Transverse colon (tissue), 4 donors: ENCODE measurements around the gene SLC16A3. TPM values are rescaled to one million over a fixed set of nuclear protein-coding genes. Genes with fewer than 3 reads are reported as not detected.

Source experiments
- DNase-seq: peaks from one replicate; pipeline ENCODE4 v3.0.0-alpha.2; 2019
- H3K27ac ChIP-seq, 4 donors: fragments of 200-600 bp; sonication (generic); 2 replicates each; pipeline ENCODE4 v1.5.1; 2016 to 2018; ENCODE audit warnings: inconsistent platforms in 4 of 4
- H3K27me3 ChIP-seq: fragments of 200-600 bp; sonication (generic); 2 replicates; pipeline ENCODE4 v1.5.1; 2017; ENCODE audit warnings: inconsistent platforms
- H3K36me3 ChIP-seq, 4 donors: fragments of 200-600 bp; sonication (generic); 2 replicates each; pipeline ENCODE4 v1.5.1; 2017 to 2019; ENCODE audit warnings: inconsistent platforms in 4 of 4
- H3K4me1 ChIP-seq, 4 donors: fragments of 200-600 bp; sonication (generic); 2 replicates each; pipeline ENCODE4 v1.5.1; 2017 to 2020; ENCODE audit warnings: inconsistent platforms in 4 of 4
- H3K4me3 ChIP-seq, 4 donors: fragments of 200-600 bp; sonication (generic); 1 replicate in 1 of 4; 2 replicates in 3 of 4; pipeline versions ENCODE4 v1.5.1 to v1.6.1; 2017 to 2019; ENCODE audit warnings: inconsistent platforms in 4 of 4
- H3K9me3 ChIP-seq, 2 donors: fragments of 200-600 bp; sonication (generic); 2 replicates each; pipeline ENCODE4 v1.5.1; 2017 to 2019; ENCODE audit warnings: inconsistent platforms in 2 of 2
- EP300 ChIP-seq: sonication (generic); formaldehyde crosslinking; IDR thresholded peaks from one replicate; pipeline ENCODE4 v1.6.1; 2017; ENCODE audit warnings: antibody characterized with exemption, low read depth
- POLR2A ChIP-seq: fragments of 450-650 bp; IDR thresholded peaks from one replicate; pipeline ENCODE4 v1.6.1; 2016; ENCODE audit warnings: antibody characterized with exemption, mild to moderate bottlenecking, moderate library complexity
- POLR2AphosphoS5 ChIP-seq, 3 donors: sonication (generic); formaldehyde crosslinking; IDR thresholded peaks; one replicate each; pipeline ENCODE4 v1.6.1; 2016; ENCODE audit warnings: antibody characterized with exemption in 3 of 3
- WGBS, 2 donors: methylation state at CpG; one replicate each; pipeline ENCODE4 v1.1.5; 2018; ENCODE audit warnings: low coverage in 1 of 2; 5-methylcytosine and 5-hydroxymethylcytosine counted together
- in situ Hi-C, 4 donors: fragments of 200-750 bp; cut with MboI; loops; one replicate each; pipeline versions ENCODE4 v1.15.0 to v1.15.1; 2017; ENCODE audit warnings: low sequenced_read_pairs in 3 of 4, low pct_ligation_motif_present in 1 of 4, low pct_unique_long_range_greater_than_20kb in 1 of 4
- intact Hi-C: fragments of 100-400 bp; cut with DNase I; formaldehyde crosslinking; loops from one replicate; pipeline ENCODE4 v1.15.1; 2023; ENCODE audit warnings: low total_unique reads
- total RNA-seq, 4 donors: library from RNA; depleted of rRNA; stranded (reverse); fragments of >200 nt; gene quantifications; one replicate each; pipeline ENCODE4 v1.1.0, GENCODE V29; 2016
- TF ChIP-seq, protein P1 (sequence below), 5 experiments: fragments of 200-600 bp in 3 of 5; fragments of 450-650 bp in 2 of 5; sonication (generic) in 3 of 5; IDR thresholded peaks; 1 replicate in 2 of 5; 2 replicates in 3 of 5; pipeline ENCODE4 v1.5.1; 2016 to 2017; ENCODE audit warnings: antibody characterized with exemption in 5 of 5, inconsistent platforms in 3 of 5, mild to moderate bottlenecking in 2 of 5, moderate library complexity in 1 of 5

SLC16A3 gene
- total RNA-seq, 4 donors from 2014 or later: 11.5 to 105 (median 48.9) TPM

DNA sequence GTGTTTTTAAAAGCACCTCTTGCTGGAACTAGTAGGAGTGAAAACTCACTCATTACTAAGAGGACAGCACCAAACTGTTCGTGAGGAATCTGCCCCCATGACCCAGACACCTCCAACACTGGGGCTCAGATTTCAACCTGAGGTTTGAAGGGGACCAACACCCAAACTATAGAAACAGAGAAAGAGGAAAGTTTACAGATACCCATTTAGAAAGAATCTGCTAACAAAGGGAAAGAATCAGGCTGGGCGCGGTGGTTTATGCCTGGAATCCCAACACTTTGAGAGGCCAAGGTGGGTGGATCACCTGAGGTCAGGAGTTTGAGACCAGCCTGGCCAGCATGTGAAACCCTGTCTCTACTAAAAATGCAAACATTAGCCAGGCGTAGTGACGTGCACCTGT is 48.1 kb downstream of the SLC16A3 start:
- Histone ChIP-seq H3K27me3 (no peaks in the 10 kb centered on the region), H3K9me3 (no peaks in the 10 kb centered on the region), H3K4me3 (no peak overlapping the region), H3K4me1 (peaks cover 12 to 21% (median 18%) of the 10 kb centered on the region in 4 donors), H3K36me3 (peaks cover 0 to under 1% (median 0%) of the 10 kb centered on the region in 4 donors), H3K27ac (no peak overlapping the region)
- 84 to 88% methylated on average over 5 of the region's 5 CpGs for WGBS, 2 donors
- DNase-seq: no peak
- TF ChIP-seq EP300 (no peak), POLR2AphosphoS5 (IDR thresholded peaks at IDR 0.05) (no peak)
- in situ Hi-C loops (no loop called here), intact Hi-C loops (no loop called here)

DNA sequence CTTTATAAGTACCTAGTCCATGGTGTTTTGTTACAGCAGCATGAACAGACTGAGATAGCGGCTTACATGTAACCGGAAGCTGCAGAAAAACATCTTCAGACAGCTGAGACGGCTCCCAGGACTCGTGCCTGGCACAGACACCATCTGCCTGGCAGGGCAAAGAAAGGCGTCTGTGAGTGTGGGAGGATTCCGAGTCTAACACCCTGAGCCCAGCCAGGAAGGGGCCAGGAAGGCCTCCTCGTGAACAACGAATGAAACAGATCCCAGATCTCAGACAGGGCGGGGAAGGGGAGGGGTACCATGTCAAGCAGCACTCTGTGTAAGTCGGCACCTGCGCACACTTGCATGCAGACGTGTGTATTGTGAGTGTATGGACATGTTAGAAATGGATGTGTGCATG is 49.0 kb downstream of the SLC16A3 start:
- Histone ChIP-seq H3K27me3 (no peaks in the 10 kb centered on the region), H3K9me3 (no peaks in the 10 kb centered on the region), H3K36me3 (no peaks in the 10 kb centered on the region), H3K4me1 (peaks cover 9 to 26% (median 18%) of the 10 kb centered on the region in 4 donors), H3K27ac (no peak overlapping the region), H3K4me3 (no peak overlapping the region)
- in situ Hi-C loops: no loop called here
- intact Hi-C loops: no loop called here
- no peak for DNase-seq
- TF ChIP-seq EP300: no peak
- TF ChIP-seq, protein P1, sequence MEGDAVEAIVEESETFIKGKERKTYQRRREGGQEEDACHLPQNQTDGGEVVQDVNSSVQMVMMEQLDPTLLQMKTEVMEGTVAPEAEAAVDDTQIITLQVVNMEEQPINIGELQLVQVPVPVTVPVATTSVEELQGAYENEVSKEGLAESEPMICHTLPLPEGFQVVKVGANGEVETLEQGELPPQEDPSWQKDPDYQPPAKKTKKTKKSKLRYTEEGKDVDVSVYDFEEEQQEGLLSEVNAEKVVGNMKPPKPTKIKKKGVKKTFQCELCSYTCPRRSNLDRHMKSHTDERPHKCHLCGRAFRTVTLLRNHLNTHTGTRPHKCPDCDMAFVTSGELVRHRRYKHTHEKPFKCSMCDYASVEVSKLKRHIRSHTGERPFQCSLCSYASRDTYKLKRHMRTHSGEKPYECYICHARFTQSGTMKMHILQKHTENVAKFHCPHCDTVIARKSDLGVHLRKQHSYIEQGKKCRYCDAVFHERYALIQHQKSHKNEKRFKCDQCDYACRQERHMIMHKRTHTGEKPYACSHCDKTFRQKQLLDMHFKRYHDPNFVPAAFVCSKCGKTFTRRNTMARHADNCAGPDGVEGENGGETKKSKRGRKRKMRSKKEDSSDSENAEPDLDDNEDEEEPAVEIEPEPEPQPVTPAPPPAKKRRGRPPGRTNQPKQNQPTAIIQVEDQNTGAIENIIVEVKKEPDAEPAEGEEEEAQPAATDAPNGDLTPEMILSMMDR (IDR thresholded peaks at IDR 0.05): no peak
- TF ChIP-seq POLR2AphosphoS5 (IDR thresholded peaks at IDR 0.05): no peak
- no peak for TF ChIP-seq POLR2A
- 77% methylated on average over 12 of the region's 12 CpGs; no CpG with 5 or more reads in 1 of the 2 donors for WGBS, 2 donors

DNA sequence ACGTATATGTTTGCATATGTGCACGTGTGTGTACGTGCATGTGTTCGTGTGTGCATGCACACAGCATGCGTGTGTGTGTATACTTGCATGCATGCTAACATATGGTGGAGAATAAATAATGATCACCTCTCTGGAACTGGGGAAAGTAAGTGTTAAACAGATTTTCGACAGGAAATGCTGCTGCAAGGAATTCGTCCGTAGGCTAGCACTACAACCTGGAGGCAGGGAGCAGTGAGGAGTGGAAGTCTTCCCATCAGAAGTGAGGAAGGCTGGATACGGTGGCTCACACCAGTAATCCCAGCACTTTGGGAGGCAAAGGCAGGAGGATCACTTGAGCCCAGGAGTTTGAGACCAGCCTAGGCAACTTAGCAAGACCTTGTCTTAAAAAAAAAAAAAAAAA is 49.5 kb downstream of the SLC16A3 start:
- Histone ChIP-seq H3K4me3 (no peak overlapping the region), H3K9me3 (no peaks in the 10 kb centered on the region), H3K4me1 (peaks cover 9 to 30% (median 20%) of the 10 kb centered on the region in 4 donors), H3K27me3 (no peaks in the 10 kb centered on the region), H3K36me3 (no peaks in the 10 kb centered on the region), H3K27ac (no peak overlapping the region)
- in situ Hi-C loops (no loop called here), intact Hi-C loops (no loop called here)
- no peak for DNase-seq
- 90 to 91% methylated on average over 2 to 9 of the region's 9 CpGs for WGBS, 2 donors
- no peak for TF ChIP-seq POLR2AphosphoS5 (IDR thresholded peaks at IDR 0.05)
- no peak for TF ChIP-seq EP300
- TF ChIP-seq POLR2A: no peak
- TF ChIP-seq, protein P1 (IDR thresholded peaks at IDR 0.05): no peak

DNA sequence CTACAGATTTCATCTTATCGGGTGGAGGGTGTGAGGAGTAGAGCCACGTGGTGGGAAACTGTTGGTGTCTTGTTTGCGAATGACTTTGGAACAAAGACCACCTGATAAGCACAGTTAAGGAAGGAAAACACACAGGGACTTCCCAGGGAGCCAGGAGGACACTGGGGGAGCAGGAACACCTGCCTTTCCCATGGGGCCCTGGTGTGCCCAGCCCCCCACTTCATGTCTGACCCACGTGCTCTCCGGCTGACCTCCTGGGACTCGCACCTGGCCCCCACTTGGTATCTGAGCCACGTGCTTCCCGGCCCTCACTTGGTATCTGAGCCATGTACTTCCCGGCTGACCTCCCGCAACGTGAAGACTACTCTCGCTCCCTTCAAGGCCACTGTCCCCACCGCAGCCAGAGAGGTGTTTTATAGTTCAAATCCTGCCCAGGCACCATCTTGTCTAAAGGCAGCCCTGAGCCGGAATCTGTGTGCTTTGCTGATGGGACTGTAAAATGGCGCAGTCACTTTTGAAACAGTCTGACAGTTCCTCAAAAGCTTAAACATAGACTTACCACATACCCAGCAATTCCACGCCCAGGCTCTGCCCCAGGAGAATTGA is 50.0 kb downstream of the SLC16A3 start:
- Histone ChIP-seq H3K4me3 (no peak overlapping the region), H3K4me1 (peaks cover 9 to 32% (median 19%) of the 10 kb centered on the region in 4 donors), H3K27me3 (no peaks in the 10 kb centered on the region), H3K9me3 (no peaks in the 10 kb centered on the region), H3K27ac (no peak overlapping the region), H3K36me3 (no peaks in the 10 kb centered on the region)
- WGBS, 2 donors: 78 to 81% methylated on average over 8 to 16 of the region's 16 CpGs
- no peak for TF ChIP-seq POLR2AphosphoS5 (IDR thresholded peaks at IDR 0.05)
- TF ChIP-seq EP300: no peak
- TF ChIP-seq, protein P1 (IDR thresholded peaks at IDR 0.05): no peak
- TF ChIP-seq POLR2A: no peak
- no peak for DNase-seq
- in situ Hi-C loops: no loop called here
- intact Hi-C loops: no loop called here

DNA sequence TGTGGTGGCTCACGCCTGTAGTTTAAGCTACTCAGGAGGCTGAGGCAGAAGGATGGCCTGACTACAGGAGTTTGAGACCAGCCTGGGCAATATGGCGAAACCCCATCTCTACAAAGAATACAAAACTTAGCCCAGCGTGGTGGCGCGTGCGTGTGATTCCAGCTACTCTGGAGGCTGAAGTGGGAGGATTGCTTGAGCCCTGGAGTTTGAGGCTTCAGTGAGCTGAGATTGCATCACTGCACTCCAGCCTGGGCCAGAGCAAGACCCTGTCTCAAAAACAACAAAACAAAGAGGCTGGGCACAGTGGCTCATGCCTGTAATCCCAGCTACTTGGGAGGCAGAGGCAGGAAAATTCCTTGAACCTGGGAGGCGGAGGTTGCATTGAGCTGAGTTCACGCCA is 51.7 kb downstream of the SLC16A3 start:
- no peak for DNase-seq
- Histone ChIP-seq H3K4me1 (peaks cover 0 to 21% (median 12%) of the 10 kb centered on the region in 4 donors), H3K36me3 (no peaks in the 10 kb centered on the region), H3K27ac (no peak overlapping the region), H3K9me3 (no peaks in the 10 kb centered on the region), H3K4me3 (no peak overlapping the region), H3K27me3 (no peaks in the 10 kb centered on the region)
- WGBS, 2 donors: 90 to 94% methylated on average over 7 to 8 of the region's 8 CpGs
- TF ChIP-seq EP300: no peak
- TF ChIP-seq POLR2AphosphoS5 (IDR thresholded peaks at IDR 0.05): no peak
- TF ChIP-seq POLR2A: no peak
- TF ChIP-seq, protein P1 (IDR thresholded peaks at IDR 0.05): no peak
- in situ Hi-C loops: no loop called here
- intact Hi-C loops: no loop called here
